ENCODE results near the gene CHSY3.

The CHSY3 gene

GRCh38 chr5:130102960-130103359, 198.7 kb downstream of the CHSY3 start:
- DNase-seq, result no peak

- no peak for DNase-seq
Observed at GRCh38 chr5:130104895-130105688, 200.8 kb downstream of the CHSY3 start.

GRCh38 chr5:130106480-130106879, 202.2 kb downstream of the CHSY3 start:
- DNase-seq, result no peak

- DNase-seq, result no peak
Observed at GRCh38 chr5:130109152-130109551, 204.9 kb downstream of the CHSY3 start.

- DNase-seq, result no peak
Observed at GRCh38 chr5:130110328-130110727, 206.1 kb downstream of the CHSY3 start.

GRCh38 chr5:130111746-130112145, 207.5 kb downstream of the CHSY3 start:
- DNase-seq, result no peak

GRCh38 chr5:130112246-130112645, 208.0 kb downstream of the CHSY3 start:
- no peak for DNase-seq

GRCh38 chr5:130115686-130116085, 211.4 kb downstream of the CHSY3 start:
- no peak for DNase-seq

GRCh38 chr5:130116462-130116861, 212.2 kb downstream of the CHSY3 start:
- no peak for DNase-seq

- no peak for DNase-seq
Observed at GRCh38 chr5:130116972-130117371, 212.7 kb downstream of the CHSY3 start.

- no peak for DNase-seq
Observed at GRCh38 chr5:130126746-130127145, 222.5 kb downstream of the CHSY3 start.

GRCh38 chr5:130135506-130135905, 231.2 kb downstream of the CHSY3 start:
- no peak for DNase-seq

- no peak for DNase-seq
Observed at GRCh38 chr5:130136300-130136699, 232.0 kb downstream of the CHSY3 start.

- DNase-seq, result no peak
Observed at GRCh38 chr5:130137681-130138080, 233.4 kb downstream of the CHSY3 start.

GRCh38 chr5:130138406-130139045, 234.3 kb downstream of the CHSY3 start:
- DNase-seq, result no peak

GRCh38 chr5:130141659-130142320, 237.5 kb downstream of the CHSY3 start:
- no peak for DNase-seq

- no peak for DNase-seq
Observed at GRCh38 chr5:130151239-130151638, 247.0 kb downstream of the CHSY3 start.

- DNase-seq, result no peak
Observed at GRCh38 chr5:130155345-130156011, 251.2 kb downstream of the CHSY3 start.

- no peak for DNase-seq
Observed at GRCh38 chr5:130158036-130158435, 253.8 kb downstream of the CHSY3 start.

- no peak for DNase-seq
Observed at GRCh38 chr5:130159968-130160367, 255.7 kb downstream of the CHSY3 start.

- DNase-seq, result no peak
Observed at GRCh38 chr5:130164966-130165365, 260.7 kb downstream of the CHSY3 start.

GRCh38 chr5:130166839-130167490, 262.7 kb downstream of the CHSY3 start:
- no peak for DNase-seq

- DNase-seq, result no peak
Observed at GRCh38 chr5:130168211-130168610, 263.9 kb downstream of the CHSY3 start.
